Activated CD8-positive, alpha-beta T cell treated with anti-CD3 and anti-CD28 coated beads, Interleukin-2, amount 10 ng/mL, durations not matched to agents 7 days and 5 days (primary cell): ENCODE data around the gene HVCN1. TPM values are rescaled to one million over a fixed set of nuclear protein-coding genes. Genes with fewer than 3 reads are reported as not detected.

Experiments used
- ATAC-seq: fragments of 150-1000 bp; cut with Tn5 transposase; one replicate; pipeline ENCODE4 v1.10.0; 2021; ENCODE audit warnings: moderate library complexity
- CTCF ChIA-PET: fragments of 350-600 bp; sonication (Branson Sonifier 250); formaldehyde crosslinking; loops from one replicate; lab custom pipeline; 2021; ENCODE audit warnings: antibody characterized with exemption; lab: Charles Lee
- POLR2A ChIA-PET: fragments of 350-600 bp; sonication (Branson Sonifier 250); formaldehyde crosslinking; loops from one replicate; lab custom pipeline; 2021; ENCODE audit warnings: antibody characterized with exemption; lab: Charles Lee
- DNase-seq: peaks from one replicate; pipeline ENCODE4 v3.0.0-alpha.2; 2020
- H3K27ac Mint-ChIP-seq: one replicate; pipeline ENCODE4 v1.8.0; 2021; ENCODE audit warnings: mild to moderate bottlenecking, mixed read lengths
- H3K27me3 Mint-ChIP-seq: one replicate; pipeline ENCODE4 v1.8.0; 2021; ENCODE audit warnings: low read depth, mixed read lengths
- H3K36me3 Mint-ChIP-seq: one replicate; pipeline ENCODE4 v1.8.0; 2021; ENCODE audit warnings: low read depth, mixed read lengths
- H3K4me1 Mint-ChIP-seq: one replicate; pipeline ENCODE4 v1.8.0; 2021; ENCODE audit warnings: low read depth, mixed read lengths
- H3K4me3 Mint-ChIP-seq: one replicate; pipeline ENCODE4 v1.8.0; 2021; ENCODE audit warnings: mild to moderate bottlenecking, mixed read lengths
- H3K9me3 Mint-ChIP-seq: one replicate; pipeline ENCODE4 v1.8.0; 2022; ENCODE audit warnings: mixed read lengths; ENCODE audit not compliant: insufficient read depth
- total RNA-seq, 2 experiments: library from RNA; stranded (reverse); gene quantifications; one replicate each; pipeline ENCODE4 v1.2.3, GENCODE V29; 2021

The HVCN1 gene
- total RNA-seq, 2 experiments from 2014 or later: 28.6 to 30.8 TPM

DNA sequence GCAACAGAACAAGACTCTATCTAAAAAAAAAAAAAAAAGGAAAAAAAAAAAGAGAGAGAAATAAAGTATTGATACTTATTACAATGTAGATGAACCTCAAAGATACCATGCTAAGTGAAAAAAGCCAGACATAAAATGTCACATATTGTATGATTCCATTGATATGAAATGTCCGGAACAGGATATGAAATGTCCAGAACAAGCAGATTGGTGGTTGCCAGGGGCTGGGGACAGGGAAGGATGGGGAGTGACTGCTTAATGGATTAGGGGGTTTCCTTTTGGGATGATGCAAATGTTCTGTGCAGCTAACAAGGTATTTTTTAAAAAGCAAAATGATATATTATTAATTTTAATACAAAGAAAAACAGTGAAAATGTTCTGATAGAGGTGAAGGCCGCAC is 5.0 kb downstream of the HVCN1 start:
- no peaks in the 10 kb centered on the region for H3K27me3 Mint-ChIP-seq
- no peak for ATAC-seq
- no peak overlapping the region for H3K27ac Mint-ChIP-seq
- no peak overlapping the region for H3K4me3 Mint-ChIP-seq
- POLR2A ChIA-PET: no interaction called here
- H3K9me3 Mint-ChIP-seq: peaks cover 3% of the 10 kb centered on the region
- peaks cover 57% of the 10 kb centered on the region for H3K36me3 Mint-ChIP-seq
- peaks cover 43% of the 10 kb centered on the region for H3K4me1 Mint-ChIP-seq
- DNase-seq: no peak
- CTCF ChIA-PET: interaction anchor here (1.0 kb wide), 1 partner anchor 65 kb away, joined by 3 read pairs; no protein-coding TSS in a partner anchor

DNA sequence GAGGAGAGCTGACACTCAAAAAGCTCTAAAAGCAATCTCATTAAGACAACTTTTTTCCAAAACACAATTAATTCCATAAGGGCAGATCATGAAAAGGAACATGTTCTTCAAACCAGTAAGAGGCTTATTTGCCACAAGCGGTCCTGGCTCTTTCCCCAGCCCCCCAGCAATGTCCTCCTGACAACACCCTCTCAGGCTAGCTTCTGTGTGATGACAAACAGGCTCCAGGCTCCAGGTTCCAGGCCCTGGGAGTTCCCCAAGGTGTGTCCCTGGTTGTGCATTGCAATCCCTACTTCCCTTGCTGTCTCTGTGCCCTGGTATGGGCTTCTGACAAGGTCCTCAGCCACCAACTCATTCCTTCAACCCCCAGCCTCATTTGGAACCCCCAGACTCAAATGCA is 8.9 kb downstream of the HVCN1 start:
- POLR2A ChIA-PET: interaction anchor here (0.6 to 2.0 kb wide), 2 partner anchors 10 to 45 kb away, joined by 3 to 7 read pairs; partner anchors contain the start of gene HVCN1
- Mint-ChIP-seq H3K4me3 (no peak overlapping the region), H3K27me3 (no peaks in the 10 kb centered on the region), H3K9me3 (peaks cover 3% of the 10 kb centered on the region), H3K27ac (peak overlapping the region; percentile 12), H3K36me3 (peaks cover 55% of the 10 kb centered on the region), H3K4me1 (peaks cover 44% of the 10 kb centered on the region)
- no peak for DNase-seq
- no peak for ATAC-seq
- CTCF ChIA-PET: interaction anchor here (1.0 to 1.6 kb wide), 2 partner anchors 12 to 18 kb away, joined by 3 to 4 read pairs; no protein-coding TSS in a partner anchor

GRCh38 chr12:110679201-110679600 is 9.7 kb downstream of the HVCN1 start:
- Mint-ChIP-seq H3K27me3 (no peaks in the 10 kb centered on the region), H3K27ac (no peak overlapping the region), H3K36me3 (peaks cover 54% of the 10 kb centered on the region), H3K4me3 (no peak overlapping the region), H3K4me1 (peaks cover 47% of the 10 kb centered on the region), H3K9me3 (peaks cover 6% of the 10 kb centered on the region)
- no peak for ATAC-seq
- ChIA-PET CTCF (interaction anchor here (0.9 to 2.3 kb wide), 5 partner anchors 10 to 77 kb away, joined by 3 to 8 read pairs (median 4); partner anchors contain the start of gene HVCN1), POLR2A (interaction anchor here (0.6 to 2.0 kb wide), 2 partner anchors 11 to 44 kb away, joined by 3 to 7 read pairs; partner anchors contain the start of gene HVCN1)
- no peak for DNase-seq

- ATAC-seq (peak; percentile 12), DNase-seq (no peak)
- Mint-ChIP-seq H3K9me3 (peaks cover 9% of the 10 kb centered on the region), H3K4me1 (peaks cover 59% of the 10 kb centered on the region), H3K27ac (peak overlapping the region; percentile 88), H3K4me3 (peak overlapping the region; percentile 42), H3K27me3 (no peaks in the 10 kb centered on the region), H3K36me3 (peaks cover 56% of the 10 kb centered on the region)
- ChIA-PET CTCF (interaction anchor here (1.1 to 2.3 kb wide), 4 partner anchors 20 to 76 kb away, joined by 3 to 8 read pairs (median 4); partner anchors contain the start of gene TCTN1), POLR2A (interaction anchor here (0.8 kb wide), 1 partner anchor 13 kb away, joined by 3 read pairs; no protein-coding TSS in a partner anchor)
Observed at GRCh38 chr12:110677982-110678381, 10.9 kb downstream of the HVCN1 start.

- H3K27me3 Mint-ChIP-seq: no peaks in the 10 kb centered on the region
- CTCF ChIA-PET: interaction anchor here (1.1 to 2.3 kb wide), 3 partner anchors 20 to 76 kb away, joined by 3 to 8 read pairs (median 5); partner anchors contain the start of gene TCTN1
- H3K27ac Mint-ChIP-seq: peak overlapping the region; percentile 88
- H3K9me3 Mint-ChIP-seq: peaks cover 9% of the 10 kb centered on the region
- peak overlapping the region; percentile 42 for H3K4me3 Mint-ChIP-seq
- H3K4me1 Mint-ChIP-seq: peaks cover 66% of the 10 kb centered on the region
- ATAC-seq (peak; percentile 75), DNase-seq (peak; percentile 46)
- peaks cover 56% of the 10 kb centered on the region for H3K36me3 Mint-ChIP-seq
- POLR2A ChIA-PET: interaction anchor here (1.2 kb wide), 1 partner anchor 64 kb away, joined by 3 read pairs; no protein-coding TSS in a partner anchor
Observed at GRCh38 chr12:110677206-110677911, 11.6 kb downstream of the HVCN1 start.

DNA sequence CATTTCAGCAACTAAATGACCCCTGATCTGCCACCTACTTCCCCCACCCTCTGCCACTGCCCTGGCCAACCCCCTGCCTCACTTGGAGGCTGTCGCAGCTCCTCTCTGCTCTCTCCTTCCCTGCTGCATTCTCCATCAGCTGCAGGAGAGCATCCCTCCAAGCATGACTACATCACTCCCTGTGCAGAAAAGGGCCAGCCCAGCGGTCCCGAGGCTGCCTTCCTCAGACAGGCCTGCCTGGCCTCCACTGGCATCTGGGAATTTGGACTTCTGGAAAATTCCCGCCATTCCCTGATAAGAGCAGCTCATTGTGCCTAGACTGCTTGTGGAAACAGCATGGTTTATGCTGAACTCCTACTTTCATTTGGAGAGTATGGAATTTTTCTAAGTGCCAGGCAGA is 12.7 kb downstream of the HVCN1 start:
- H3K27me3 Mint-ChIP-seq: no peaks in the 10 kb centered on the region
- peaks cover 69% of the 10 kb centered on the region for H3K4me1 Mint-ChIP-seq
- peaks cover 9% of the 10 kb centered on the region for H3K9me3 Mint-ChIP-seq
- ChIA-PET POLR2A (interaction anchor here (0.6 to 1.2 kb wide), 2 partner anchors 16 to 63 kb away, joined by 3 to 4 read pairs; no protein-coding TSS in a partner anchor), CTCF (interaction anchor here (0.8 kb wide), 1 partner anchor 12 kb away, joined by 3 read pairs; no protein-coding TSS in a partner anchor)
- H3K36me3 Mint-ChIP-seq: peaks cover 59% of the 10 kb centered on the region
- H3K4me3 Mint-ChIP-seq: no peak overlapping the region
- ATAC-seq (no peak), DNase-seq (no peak)
- H3K27ac Mint-ChIP-seq: peak overlapping the region; percentile 88

GRCh38 chr12:110670161-110670701 is 18.7 kb downstream of the HVCN1 start:
- ChIA-PET CTCF (interaction anchor here (0.6 kb wide), 1 partner anchor 107 kb away, joined by 4 read pairs; no protein-coding TSS in a partner anchor), POLR2A (interaction anchor here (1.7 kb wide), 1 partner anchor 19 kb away, joined by 5 read pairs; no protein-coding TSS in a partner anchor)
- H3K27me3 Mint-ChIP-seq: no peaks in the 10 kb centered on the region
- no peak for DNase-seq
- ATAC-seq: peak; percentile 54
- peaks cover 77% of the 10 kb centered on the region for H3K36me3 Mint-ChIP-seq
- peak overlapping the region; percentile 83 for H3K27ac Mint-ChIP-seq
- peaks cover 64% of the 10 kb centered on the region for H3K4me1 Mint-ChIP-seq
- peaks cover 15% of the 10 kb centered on the region for H3K9me3 Mint-ChIP-seq
- H3K4me3 Mint-ChIP-seq: no peak overlapping the region

- POLR2A ChIA-PET: interaction anchor here (0.6 kb wide), 1 partner anchor 139 kb away, joined by 3 read pairs; no protein-coding TSS in a partner anchor
- peaks cover 57% of the 10 kb centered on the region for H3K4me1 Mint-ChIP-seq
- no peak for ATAC-seq
- H3K27ac Mint-ChIP-seq: peak overlapping the region; percentile 73
- CTCF ChIA-PET: no interaction called here
- no peak for DNase-seq
- H3K36me3 Mint-ChIP-seq: peaks cover 81% of the 10 kb centered on the region
- H3K27me3 Mint-ChIP-seq: no peaks in the 10 kb centered on the region
- peaks cover 18% of the 10 kb centered on the region for H3K9me3 Mint-ChIP-seq
- no peak overlapping the region for H3K4me3 Mint-ChIP-seq
Observed at GRCh38 chr12:110669193-110669502, 19.8 kb downstream of the HVCN1 start.

DNA sequence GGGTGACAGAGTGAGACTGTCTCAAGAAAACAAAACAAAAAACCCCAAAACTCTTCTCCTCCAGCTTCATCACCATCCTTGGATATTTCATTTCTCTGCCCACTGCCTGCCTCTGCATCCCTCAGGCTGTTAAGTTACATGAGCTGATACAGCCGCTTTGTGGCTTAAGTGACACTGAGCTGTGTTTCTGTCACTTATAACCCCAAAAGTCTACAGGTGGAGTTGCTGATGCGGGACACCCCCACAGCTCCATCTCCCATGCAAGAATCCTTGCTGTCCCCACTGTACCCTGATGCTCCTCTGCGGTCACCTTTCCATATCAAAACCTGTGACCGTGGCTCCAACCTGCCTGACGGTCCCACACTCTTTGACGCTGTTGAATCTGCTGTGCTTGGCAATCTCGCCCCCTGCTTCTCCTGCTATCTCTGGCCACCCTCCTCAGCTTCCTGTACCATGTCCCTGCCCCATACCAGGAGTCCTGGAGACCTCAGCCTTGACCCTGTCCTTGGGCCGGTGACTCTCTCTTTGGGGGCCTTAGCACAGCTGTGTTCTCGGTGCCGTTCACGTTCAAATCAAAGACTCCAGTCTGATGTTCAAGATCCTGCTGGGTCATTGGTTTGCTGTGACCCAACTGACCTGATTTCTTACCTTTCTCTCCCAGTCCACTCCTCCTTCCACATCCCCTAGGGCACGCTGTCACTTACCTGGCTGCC is 20.3 kb downstream of the HVCN1 start:
- peaks cover 52% of the 10 kb centered on the region for H3K4me1 Mint-ChIP-seq
- no peaks in the 10 kb centered on the region for H3K27me3 Mint-ChIP-seq
- H3K27ac Mint-ChIP-seq: peak overlapping the region; percentile 73
- no peak overlapping the region for H3K4me3 Mint-ChIP-seq
- CTCF ChIA-PET: interaction anchor here (0.9 kb wide), 1 partner anchor 67 kb away, joined by 3 read pairs; no protein-coding TSS in a partner anchor
- H3K36me3 Mint-ChIP-seq: peaks cover 81% of the 10 kb centered on the region
- DNase-seq (no peak), ATAC-seq (no peak)
- POLR2A ChIA-PET: interaction anchor here (0.6 to 1.7 kb wide), 3 partner anchors 21 to 140 kb away, joined by 3 to 5 read pairs (median 3); partner anchors contain the start of gene HVCN1
- H3K9me3 Mint-ChIP-seq: peaks cover 16% of the 10 kb centered on the region

- Mint-ChIP-seq H3K4me3 (no peak overlapping the region), H3K27me3 (no peaks in the 10 kb centered on the region), H3K36me3 (peaks cover 82% of the 10 kb centered on the region), H3K4me1 (peaks cover 47% of the 10 kb centered on the region), H3K9me3 (peaks cover 16% of the 10 kb centered on the region), H3K27ac (no peak overlapping the region)
- ATAC-seq (no peak), DNase-seq (no peak)
- POLR2A ChIA-PET: interaction anchor here (1.7 kb wide), 1 partner anchor 22 kb away, joined by 5 read pairs; the partner anchor contains the start of gene HVCN1
- CTCF ChIA-PET: interaction anchor here (0.9 kb wide), 1 partner anchor 66 kb away, joined by 3 read pairs; no protein-coding TSS in a partner anchor
Observed at GRCh38 chr12:110667671-110668070, 21.2 kb downstream of the HVCN1 start.

- Mint-ChIP-seq H3K27ac (peak overlapping the region; percentile 4), H3K4me1 (peaks cover 47% of the 10 kb centered on the region), H3K9me3 (peaks cover 16% of the 10 kb centered on the region), H3K36me3 (peaks cover 80% of the 10 kb centered on the region), H3K27me3 (no peaks in the 10 kb centered on the region), H3K4me3 (no peak overlapping the region)
- CTCF ChIA-PET: no interaction called here
- ATAC-seq (no peak), DNase-seq (no peak)
- POLR2A ChIA-PET: no interaction called here
Observed at GRCh38 chr12:110666892-110667291, 22.0 kb downstream of the HVCN1 start.
